Measurements from ENCODE around the gene CTXN1.
"Not testable (repeated sequence)": the region's sequence is repeated elsewhere in the genome, so short reads cannot be mapped to it uniquely, and the experiment has no call there.

CTXN1 gene

DNA sequence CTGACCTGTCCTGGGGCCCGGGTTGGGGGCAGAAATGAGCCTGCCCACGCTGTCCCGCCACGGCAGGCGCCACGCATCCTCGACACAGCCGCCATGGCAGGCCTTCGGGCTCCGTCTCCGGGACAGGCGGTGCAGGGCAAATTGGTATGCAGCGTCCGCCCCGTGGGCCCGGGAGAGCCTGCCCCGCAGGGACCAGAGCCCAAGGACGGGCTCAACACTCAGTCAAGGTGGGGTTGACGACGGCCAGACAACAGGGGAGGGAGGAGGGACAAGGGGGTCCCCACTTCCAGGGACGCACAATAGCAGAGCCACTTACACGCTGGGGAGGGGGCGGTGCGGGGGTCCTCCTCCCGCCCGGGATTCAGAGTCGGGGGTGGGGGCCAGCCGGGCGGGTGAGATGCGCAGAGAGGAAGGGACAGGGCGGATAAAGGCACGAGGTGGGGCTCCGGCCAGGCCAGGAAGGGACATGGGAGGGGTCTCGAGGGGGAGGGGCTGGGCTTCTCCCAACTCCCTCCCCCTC lies 1.2 kb downstream of the CTXN1 start:
- no peak for FAIRE-seq

DNA sequence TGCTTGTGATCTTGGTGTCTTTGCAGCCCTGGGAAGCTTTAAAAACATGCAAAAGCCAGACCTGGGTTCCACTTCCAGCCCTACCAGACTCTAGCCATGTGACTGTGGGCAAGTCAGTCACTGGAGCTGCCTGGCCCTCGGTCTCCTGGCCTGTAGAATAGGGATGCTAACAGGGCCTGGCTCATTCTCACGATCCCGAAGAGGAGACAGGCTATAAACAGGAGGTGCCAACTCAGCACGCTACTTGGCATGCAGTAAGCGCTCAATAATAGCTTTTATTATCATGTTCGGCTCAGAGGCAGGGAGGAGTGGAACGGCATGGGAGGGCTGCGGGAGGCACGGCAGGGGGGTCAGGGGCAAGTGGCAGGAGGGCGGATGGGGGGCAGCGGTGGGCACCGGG lies 1.7 kb downstream of the CTXN1 start:
- FAIRE-seq: no peak

DNA sequence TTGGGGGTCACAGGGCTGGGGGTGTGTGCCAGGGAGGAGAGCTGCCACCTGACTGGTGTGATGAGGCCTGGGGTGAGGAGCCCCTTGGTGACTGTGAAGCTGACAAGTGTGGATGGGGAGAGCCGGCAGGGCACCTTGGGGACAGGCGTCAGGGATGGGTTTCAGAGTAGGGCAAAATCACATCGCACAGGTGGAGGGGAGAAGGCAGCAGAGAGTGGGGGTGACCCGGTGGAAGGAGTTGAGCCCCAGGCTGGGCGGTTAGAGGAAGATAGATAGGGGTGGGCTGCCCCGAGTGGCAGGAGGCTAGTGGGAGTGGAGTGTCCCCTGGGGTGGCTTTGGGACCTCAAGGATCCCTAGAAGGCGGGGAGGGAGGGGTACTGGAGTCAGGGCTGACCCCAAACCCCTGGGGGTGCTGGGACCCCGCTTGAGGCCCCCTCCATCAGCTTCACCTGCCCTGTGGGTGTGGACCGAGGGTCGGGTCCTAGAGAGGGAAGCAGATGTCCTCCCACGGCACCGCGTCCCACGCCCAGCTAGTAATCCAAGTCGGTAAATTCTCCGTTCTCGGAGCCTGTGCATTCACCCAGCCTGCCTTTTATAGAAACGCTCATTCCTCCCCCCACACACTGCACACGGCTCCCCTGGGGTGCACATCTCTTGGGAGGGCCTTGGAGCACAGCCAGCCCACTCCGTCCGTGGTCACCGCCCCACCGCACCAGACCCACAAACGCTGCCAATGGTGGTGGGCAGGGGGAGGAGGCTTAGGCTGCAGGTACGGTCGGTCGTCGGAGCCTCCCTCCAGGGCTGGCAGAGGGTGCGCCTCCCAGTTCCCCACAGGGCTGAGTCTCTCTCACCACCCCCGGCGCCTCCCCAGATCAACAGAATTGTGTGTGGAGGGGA lies 2.4 kb downstream of the CTXN1 start:
- no peak for FAIRE-seq

DNA sequence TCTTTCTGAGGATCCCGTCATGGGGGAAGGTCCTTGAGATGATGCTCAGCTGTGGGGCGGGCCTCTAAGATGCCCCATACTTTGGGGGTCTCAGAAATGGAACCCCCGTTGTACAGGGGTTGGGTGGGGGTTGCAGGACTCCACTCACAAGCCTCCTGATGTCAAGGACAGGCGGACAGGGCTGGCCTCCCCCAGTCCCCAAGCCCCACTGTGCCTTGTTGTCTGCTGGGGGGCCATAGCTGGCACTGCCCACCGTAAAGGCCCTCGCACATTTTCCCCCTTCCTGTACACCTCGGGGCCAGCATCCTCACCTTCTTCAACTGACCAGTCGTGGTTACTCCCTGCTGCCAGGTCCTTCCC lies 3.1 kb downstream of the CTXN1 start:
- no peak for FAIRE-seq

DNA sequence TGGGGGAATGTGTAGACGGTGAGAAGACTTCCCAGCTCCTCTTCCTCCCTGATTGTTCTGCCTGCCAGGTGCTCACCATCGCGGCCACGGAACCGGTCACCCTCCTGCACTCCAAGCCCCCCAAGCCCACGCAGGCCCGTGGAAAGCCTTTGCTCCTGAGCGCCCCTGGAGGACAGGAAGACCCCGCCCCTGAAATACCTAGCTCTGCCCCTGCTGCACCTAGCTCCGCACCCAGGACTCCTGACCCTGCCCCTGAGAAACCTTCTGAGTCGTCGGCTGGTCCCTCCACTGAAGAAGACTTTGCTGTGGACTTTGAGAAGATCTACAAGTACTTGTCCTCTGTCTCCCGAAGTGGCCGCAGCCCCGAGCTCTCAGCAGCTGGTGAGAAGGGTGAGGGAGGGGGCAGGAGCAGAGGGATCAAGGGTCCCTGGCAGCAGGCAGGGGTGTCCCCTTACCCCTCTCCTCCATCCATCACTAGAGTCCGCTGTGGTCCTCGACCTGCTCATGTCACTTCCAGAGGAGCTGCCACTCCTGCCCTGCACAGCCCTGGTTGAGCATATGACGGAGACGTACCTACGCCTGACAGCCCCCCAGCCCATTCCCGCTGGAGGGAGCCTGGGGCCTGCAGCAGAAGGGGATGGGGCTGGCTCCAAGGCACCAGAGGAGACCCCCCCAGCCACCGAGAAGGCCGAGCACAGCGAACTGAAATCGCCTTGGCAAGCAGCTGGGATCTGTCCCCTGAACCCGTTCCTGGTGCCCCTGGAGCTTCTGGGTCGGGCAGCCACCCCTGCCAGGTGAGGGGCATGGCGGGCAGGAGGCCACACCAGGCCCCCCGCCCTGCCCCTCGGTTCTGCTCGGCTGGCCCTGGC lies 3.7 kb downstream of the CTXN1 start:
- FAIRE-seq: no peak

DNA sequence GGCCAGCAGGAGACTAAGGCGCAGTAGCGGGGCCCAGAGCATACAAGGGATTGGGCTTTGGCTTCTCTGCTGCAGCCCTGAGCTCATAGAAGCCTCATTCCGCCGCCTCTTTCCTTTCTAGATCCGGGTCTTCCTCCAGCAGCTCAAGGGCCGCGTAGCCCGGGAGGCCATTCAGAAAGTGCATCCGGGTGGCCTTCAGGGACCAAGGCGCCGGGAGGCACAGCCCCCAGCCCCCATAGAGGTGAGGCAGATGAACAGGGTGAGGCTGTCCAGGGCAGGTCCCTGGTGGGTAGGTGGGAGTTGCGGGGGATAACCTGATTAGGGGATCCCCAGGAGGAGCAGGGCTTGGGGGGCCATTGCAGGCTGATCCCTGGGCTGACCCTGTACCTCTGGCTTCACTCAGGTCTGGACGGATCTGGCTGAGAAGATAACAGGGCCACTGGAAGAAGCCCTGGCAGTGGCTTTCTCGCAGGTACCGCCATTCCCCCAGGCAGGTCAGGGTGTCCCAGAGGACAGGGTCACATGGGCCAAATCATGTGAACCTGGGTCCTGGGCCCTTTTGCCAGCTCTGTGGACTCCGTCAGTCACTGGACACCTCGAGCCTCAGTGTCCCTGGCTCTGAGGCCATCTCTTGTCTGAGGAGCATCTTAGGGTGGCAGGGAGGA lies 4.5 kb downstream of the CTXN1 start:
- FAIRE-seq: no peak

DNA sequence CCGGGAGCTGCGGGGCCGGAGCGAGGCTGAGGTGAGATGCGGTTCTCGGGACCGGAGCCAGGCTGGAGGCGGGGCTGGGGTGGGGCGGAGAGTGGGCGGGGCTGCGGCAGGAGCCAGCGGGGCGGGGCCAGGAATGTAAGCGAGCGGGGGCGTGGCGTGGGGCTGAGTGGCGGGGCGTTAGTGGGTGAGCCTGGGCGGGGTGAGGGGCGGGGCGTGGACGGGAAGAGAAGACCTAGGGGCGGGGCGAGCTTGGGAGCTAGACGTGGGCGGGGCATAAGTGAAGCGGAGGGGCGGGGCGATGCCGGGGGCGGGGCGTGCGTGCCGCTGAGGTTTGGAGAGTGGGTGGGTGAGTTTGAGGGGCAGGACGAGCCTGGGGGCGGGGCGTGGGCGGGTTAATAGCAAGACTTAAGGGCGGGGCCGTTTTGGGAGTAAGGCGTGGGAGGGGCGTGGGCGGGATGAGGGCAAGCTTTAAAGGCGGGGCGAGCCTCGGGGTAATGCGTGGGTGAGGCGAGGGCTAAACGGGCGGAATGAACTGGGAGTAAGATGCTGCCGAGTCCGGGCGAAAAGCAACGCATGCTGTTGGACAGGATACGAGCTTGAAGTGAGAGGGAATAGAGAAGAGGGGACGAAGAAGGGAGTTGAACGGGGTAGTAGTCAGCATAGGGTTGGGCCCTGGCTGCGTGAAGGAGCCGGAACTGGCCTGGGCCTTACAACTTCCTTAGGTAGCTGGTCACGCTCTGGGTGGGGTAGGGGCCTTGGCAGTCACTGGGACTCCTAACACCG lies 5.2 kb downstream of the CTXN1 start:
- no peak for FAIRE-seq

DNA sequence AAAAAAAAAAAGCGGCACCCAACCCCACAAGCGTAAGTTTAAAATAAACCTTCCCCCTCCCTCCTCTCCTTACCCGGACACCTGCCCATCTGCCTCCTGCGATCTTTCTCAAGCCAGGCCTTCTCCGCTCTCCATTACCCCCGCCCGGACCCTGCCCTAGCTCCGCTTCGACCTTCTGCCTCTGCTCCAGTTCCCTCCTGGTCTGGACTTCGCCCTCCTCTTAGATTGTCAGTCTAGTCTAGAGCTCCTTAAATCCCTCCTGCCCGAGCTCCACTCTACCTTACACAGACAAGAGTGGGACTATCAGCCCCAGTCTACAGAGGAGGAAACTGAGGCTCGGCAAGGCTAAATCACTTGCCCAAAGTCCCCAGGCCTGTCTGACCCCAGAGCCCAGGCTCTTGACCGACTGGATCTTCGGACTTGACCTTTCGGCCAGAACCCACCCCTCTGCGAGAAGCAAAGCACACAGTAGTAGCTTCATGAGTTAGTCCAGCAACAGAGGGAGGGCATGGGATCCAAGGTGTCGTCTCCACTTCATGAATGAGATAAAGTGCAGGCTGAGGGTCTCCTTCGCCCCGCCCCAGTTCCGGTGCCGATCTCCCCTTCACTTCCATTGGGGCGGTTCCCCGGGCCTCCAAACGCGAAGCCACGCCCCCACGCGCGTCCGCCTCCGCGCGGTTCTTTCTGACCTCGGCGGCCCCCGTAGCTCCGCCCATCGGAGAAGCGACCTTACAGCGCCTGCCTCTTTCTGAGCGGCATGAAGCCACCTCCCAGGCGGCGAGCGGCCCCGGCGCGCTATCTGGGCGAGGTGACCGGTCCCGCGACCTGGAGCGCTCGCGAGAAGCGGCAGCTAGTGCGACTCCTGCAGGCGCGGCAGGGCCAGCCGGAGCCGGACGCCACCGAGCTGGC lies 6.1 kb downstream of the CTXN1 start, which contains the start of gene SNAPC2:
SNAPC2 (plus strand) TSS at position 729 of the 909 bp plus-strand sequence; CDS start at position 758, 29 bp downstream.
- FAIRE-seq: no peak

DNA sequence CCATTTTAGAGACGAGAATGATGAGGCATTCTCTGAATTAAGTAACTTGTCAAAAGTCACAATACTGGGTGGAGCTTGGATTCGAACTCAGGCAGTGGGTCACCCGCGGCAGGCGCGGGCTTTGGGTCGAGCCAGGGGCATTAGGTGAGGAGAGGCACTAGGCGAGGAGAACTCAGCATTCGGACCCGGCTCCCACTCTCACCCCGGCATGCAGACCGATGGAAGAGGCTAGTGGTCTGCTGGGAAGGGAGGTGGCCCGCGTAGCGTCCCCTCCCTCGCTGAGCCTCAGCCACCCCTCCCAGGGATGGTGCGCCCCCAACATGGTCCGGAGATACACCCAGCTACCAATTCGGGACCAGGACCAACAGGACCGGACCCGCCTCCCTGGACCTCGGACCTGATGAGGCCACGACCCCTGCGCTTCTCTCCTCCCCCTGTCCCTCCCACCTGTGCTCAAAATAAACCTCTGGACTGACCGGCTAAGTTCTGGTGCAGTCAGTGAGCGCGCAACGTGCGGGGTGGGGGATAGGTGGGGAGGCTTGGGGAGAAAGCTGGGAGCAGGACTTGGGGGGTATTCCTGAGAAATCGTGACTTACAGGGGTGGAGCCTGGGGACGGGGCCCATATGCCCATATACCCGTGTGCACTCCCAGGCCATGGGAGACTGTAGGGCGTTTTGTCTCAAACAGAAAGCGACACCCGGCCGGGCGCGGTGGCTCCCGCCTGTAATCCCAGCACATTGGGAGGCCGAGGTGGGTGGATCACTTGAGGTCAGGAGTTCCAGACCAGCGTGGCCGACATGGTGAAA lies 7.1 kb downstream of the CTXN1 start:
- FAIRE-seq: no peak

DNA sequence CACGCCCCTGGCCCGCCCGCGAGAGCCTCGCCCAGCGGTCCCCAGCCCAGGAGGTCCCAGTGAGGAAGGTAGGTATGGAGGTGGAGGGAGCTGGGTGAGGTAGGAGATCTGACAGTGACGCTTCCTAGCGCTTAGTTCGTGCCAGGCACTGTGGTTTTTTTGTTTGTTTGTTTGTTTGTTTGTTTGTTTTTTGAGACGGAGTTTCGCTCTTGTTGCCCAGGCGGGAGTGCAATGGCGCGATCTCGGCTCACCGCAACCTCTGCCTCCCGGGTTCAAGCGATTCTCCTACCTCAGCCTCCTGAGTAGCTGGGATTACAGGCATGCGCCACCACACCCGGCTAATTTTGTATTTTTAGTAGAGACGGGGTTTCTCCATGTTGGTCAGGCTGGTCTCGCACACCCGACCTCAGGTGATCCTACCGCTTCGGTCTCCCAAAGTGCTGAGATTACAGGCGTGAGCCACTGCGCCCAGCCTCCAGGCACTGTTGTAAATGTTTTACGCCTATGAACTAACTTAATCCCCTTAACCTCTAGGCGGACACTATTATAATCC lies 7.8 kb downstream of the CTXN1 start:
- FAIRE-seq: not testable (repeated sequence)

DNA sequence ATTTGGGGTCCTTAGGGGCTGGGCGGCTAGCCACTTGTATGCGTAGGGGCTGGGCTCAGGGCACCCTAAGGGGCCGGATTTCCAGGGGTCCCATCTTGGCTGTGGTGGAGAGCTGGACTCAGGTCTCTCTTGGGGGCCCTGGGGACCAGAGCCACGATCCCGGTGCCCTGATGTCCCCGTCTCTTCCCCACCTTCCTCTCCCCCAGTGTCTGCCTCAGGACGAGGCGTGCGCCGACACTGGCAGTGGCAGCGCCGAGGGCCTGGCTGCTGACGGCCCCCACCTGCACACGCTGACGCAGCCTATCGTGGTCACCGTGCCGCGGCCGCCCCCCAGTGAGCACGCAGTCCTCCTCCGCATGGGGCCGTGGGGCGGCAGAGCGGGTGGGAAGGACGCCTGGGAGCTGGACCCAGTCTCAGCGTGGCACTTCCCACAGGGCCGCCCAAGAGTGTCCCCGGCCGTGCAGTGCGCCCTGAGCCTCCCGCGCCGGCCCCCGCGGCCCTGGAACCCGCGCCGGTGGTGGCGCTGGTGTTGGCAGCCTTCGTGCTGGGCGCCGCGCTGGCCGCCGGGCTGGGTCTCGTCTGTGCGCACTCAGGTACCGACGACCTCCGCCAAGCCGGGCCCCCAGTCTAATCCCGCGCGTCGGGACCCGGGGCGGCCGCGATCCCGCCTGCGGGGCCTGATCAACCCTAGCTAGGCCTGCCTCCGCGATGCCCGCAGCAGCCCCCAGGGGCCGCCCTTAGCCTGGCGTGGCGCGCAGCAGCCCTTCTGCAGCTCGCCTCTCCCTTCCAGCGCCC lies 8.5 kb downstream of the CTXN1 start:
- FAIRE-seq: no peak

DNA sequence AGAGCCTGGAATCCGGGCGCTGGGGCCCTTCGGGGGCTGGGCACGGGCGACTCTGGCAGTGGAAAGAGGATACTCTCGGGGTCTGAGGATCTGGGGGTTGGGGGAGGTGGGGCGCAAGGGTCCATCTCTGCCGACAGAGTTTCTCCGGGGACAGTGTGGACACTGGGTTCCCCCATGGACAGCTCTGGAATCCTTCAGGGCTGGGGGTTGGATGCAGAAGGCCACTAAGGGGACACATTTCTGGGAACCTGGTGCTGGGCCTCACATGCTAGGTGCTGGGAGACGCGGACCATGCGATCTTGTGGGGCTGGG lies 9.0 kb downstream of the CTXN1 start:
- FAIRE-seq: no peak

DNA sequence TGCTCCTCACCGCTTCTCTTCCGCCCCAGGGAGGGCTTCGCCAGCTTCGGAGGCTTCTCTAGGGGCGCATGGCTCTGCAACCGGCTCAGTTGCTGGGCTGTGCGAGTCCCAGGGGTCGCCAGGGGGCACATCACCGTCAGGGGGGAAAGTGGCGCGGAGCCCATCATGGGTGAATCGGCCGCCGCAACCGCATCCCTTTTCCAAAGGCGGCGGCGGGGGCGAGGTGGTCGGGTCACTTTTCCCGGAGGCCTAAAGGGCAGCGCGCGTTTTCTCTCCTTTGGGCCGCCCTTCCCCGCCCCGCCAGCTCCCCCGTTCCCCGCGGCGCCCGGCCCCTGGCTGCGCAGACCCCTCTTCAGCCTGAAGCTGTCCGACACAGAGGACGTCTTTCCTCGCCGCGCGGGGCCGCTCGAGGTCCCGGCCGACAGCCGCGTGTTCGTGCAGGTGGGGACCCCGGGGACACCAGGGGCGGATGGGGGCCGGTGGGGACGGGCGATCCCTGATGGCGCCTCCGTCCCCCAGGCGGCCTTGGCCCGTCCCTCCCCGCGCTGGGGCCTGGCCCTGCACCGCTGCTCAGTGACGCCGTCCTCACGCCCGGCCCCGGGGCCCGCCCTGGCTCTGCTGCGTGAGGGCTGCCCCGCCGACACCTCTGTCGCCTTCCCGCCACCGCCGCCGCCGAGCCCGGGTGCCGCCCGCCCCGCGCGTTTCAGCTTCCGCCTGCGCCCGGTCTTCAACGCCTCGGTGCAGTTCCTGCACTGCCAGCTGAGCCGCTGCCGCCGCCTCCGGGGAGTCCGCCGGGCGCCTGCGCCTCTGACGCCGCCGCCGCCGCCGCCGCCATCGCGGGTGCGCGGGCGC lies 9.6 kb downstream of the CTXN1 start:
- FAIRE-seq: no peak

DNA sequence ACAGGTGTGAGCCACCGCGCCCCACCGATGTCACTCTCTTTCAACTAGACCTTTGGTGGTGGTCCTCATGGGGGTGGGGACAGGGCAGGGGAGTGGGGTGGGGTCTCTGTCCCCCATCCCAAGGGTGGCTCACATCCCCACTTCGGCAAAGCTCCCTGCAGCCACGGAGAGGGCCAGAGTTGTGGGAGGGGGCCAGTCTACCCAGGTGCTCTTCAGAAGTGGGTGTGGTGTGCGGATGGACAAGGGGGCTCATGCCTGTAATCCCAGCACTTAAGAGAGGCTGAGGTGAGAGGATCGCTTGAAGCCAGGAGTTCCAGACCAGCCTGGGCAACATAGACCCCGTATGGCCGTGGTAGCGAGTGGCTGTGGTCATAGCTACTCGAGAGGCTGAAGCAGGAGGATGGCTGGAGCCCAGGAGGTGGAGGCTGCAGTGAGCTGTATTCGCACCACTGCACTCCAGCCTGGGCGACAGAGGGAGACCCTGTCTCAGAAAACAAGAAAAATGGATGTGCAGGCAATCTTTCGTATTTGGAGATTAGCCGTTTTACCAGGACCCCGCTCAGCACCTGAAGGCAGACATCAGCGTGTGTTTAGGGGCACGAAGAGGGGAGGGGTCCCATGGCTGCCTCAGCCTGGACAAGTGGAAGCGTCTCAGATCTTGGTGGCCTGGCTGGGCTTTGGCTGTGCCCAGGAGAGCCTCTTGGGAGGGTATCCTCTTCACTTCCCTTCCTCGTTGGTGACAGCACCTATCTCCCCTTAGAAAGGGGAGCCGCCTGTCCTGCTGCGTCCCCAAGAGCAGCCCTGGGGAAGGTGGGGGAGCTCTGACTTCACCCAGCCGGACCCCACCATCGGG lies 10.5 kb downstream of the CTXN1 start:
- FAIRE-seq: no peak

DNA sequence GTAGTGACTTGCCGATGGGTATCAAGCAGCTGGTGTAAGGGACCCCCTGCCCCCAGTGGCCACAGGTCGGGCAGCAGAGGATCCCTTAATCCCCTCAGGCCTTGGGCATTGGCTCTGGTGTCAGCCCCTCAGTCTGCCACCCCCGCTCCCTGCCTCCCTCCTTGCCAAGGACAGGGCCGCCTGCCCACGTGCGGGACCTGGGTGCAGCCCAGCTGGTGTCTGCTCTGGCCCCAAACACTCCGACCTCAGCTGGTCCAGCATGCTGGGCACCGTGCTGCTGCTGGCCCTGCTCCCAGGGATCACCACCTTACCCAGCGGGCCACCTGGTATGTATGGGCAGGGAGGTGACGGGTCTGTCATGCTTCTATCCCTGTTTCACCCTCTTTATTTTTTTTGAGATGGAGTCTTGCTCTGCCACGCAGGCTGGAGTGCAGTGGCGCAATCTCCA lies 11.3 kb downstream of the CTXN1 start, which contains the start of gene TGFBR3L:
TGFBR3L (plus strand) TSS at position 233 of the 448 bp plus-strand sequence.
- no peak for FAIRE-seq

DNA sequence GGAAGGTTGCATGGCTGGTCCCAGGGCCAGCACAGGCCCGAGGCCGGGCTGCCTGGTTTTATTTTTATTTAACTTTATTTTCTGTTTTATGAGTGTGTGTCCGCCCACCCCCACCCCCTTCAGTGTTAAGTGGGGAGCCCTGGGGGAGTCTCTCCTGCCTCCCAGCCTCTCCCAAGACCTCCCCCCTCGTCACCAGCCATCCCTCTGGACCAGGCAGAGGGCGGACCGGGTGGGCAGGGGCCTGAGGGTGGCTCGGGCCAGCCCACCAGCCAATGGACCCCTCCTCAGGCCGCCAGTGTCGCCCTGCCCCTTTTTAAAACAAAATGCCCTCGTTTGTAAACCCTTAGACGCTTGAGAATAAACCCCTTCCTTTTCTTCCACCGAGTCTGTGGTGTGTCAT lies 11.8 kb downstream of the CTXN1 start:
- FAIRE-seq: no peak

DNA sequence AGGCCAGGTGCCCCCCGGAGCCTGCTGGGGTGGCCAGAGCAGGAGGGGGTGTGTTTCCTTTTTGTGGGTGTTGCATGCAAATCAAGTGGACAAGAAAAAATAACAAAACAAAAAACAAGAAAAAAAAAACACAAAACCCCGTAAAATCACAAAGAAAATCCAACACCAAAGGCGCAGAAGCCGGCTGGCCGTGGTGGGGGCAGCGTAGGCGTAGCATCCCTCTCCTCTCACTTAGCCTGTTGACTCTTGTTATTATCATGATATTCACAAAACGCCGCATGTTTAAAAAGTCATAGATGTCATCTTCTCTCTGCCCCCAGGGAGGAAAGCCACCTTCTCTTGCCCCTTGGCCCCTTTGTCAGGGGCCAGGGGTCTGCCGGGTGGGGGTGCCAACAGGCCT lies 12.3 kb downstream of the CTXN1 start:
- FAIRE-seq: no peak

All from colon (tissue), 2 donors.